ENCODE results near the gene SPOP. TPM values are rescaled to one million over a fixed set of nuclear protein-coding genes. Genes with fewer than 3 reads are reported as not detected.

The SPOP gene
- total RNA-seq, 4 donors from 2014 or later: 44.5 to 91.5 (median 65.5) TPM

GRCh38 chr17:49604314-49604869, 73.5 kb downstream of the SPOP start:
- TF ChIP-seq, protein P1, sequence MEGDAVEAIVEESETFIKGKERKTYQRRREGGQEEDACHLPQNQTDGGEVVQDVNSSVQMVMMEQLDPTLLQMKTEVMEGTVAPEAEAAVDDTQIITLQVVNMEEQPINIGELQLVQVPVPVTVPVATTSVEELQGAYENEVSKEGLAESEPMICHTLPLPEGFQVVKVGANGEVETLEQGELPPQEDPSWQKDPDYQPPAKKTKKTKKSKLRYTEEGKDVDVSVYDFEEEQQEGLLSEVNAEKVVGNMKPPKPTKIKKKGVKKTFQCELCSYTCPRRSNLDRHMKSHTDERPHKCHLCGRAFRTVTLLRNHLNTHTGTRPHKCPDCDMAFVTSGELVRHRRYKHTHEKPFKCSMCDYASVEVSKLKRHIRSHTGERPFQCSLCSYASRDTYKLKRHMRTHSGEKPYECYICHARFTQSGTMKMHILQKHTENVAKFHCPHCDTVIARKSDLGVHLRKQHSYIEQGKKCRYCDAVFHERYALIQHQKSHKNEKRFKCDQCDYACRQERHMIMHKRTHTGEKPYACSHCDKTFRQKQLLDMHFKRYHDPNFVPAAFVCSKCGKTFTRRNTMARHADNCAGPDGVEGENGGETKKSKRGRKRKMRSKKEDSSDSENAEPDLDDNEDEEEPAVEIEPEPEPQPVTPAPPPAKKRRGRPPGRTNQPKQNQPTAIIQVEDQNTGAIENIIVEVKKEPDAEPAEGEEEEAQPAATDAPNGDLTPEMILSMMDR (IDR thresholded peaks at IDR 0.05; ENCODE audit: low read depth): no peak

DNA sequence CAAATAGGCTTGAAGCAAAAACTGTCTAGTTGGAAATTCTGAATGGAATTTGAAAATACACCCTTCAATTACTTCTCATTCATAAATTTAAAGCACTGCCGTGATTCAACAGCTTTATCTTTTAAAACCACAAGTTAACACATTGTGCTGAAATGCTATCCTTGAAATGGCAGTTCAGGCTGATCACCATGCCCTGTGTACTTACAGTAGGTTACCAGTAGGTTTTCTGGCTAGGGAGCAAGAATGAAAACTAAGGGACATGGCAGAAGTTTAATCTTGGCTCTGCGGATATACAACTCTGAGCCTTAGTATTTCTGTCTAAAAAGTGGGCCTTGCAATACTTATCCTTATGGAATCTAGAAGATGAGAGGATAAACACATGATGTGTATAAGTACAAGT, 74.2 kb downstream of the SPOP start:
- TF ChIP-seq, protein P1 (IDR thresholded peaks at IDR 0.05; ENCODE audit: low read depth): no peak

DNA sequence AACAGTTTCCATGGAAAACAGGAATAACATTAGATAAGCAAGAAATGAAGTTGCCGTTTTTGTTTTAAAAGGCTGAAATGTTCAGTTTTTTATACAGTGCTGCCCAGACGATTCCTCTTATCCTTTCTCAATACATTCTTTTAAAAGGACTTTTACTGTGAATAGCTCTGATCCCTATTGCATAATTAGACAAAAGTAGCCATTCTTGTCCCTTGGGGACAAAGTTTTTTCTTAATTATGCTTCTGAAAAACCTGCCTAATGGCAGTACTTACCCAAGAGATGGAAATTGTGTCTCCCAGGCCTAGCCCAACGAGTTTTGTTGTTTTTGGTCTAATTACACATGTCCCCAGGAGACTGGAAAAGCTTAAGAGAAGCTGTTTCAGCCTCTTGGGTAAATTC, 74.7 kb downstream of the SPOP start:
- TF ChIP-seq, protein P1 (IDR thresholded peaks at IDR 0.05; ENCODE audit: low read depth): no peak

- TF ChIP-seq, protein P1 (IDR thresholded peaks at IDR 0.05; ENCODE audit: low read depth): no peak
These were observed 75.1 kb downstream of the SPOP start for GRCh38 chr17:49602783-49603182.

GRCh38 chr17:49600949-49601348, 76.9 kb downstream of the SPOP start:
- TF ChIP-seq, protein P1 (IDR thresholded peaks at IDR 0.05; ENCODE audit: low read depth): no peak

DNA sequence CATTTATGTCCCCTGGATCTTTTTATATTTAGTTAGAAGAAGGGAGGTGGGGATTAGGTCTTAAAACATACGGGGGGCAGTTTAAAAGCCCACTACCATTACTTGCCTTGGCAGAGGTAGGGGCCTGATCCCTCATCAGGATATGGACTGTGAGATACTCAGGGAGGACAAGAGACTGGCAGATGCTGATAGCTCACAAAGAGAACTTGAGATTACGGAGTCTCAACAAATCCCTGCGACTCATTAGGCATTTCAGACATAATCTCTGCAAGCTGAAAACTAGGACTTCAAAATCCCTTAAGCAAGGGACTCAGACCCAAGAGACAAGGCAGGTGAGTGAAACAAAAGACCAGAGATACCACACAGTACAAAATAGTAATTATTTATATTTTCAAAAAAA, 79.0 kb downstream of the SPOP start:
- TF ChIP-seq, protein P1 (IDR thresholded peaks at IDR 0.05; ENCODE audit: low read depth): no peak

DNA sequence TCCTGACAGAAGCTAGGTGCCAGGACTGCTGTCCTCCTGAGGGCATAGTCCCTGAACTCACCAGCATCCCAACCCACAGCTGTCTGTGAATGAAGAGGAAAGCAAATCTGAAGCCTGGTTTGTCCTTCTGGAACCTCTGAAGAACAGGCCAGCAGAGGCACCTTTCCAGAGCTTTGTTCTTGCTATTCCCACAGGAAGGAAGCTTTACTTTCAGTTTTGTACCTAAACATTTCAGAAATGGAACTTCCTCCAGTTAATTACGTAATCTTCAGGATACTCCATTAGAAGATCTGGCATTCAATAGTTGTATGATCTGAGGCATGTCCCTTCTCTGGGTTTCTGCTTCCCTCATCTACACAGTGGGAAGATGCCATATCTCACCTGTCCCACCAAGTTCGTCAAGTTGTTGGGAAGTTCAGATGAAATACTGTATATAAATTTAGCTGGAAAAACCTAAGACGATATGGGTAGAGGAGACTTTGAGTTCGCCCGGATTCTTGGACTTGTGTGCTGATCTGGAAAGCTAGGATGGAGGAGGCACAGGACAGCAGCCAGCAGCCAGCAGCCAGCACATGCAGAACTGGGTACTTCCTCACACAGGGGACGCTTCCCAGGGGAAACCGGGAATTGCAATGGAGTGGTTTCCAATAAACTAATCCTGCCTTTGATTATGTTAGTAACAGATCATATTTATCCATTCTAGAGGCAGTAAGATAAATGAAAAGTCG, 79.8 kb downstream of the SPOP start:
- TF ChIP-seq, protein P1 (IDR thresholded peaks at IDR 0.05; ENCODE audit: low read depth): no peak
